ENCODE data around the gene SLFN12L. TPM values are rescaled to one million over a fixed set of nuclear protein-coding genes. Genes with fewer than 3 reads are reported as not detected.

Gene SLFN12L
- polyA plus RNA-seq, 5 donors, result 8.2 to 28.0 (median 16.9) TPM

- peak; percentile 80 to 84 for DNase-seq
Observed at GRCh38 chr17:35433075-35433894, 104.2 kb downstream of the SLFN12L start.

GRCh38 chr17:35432176-35433074, 105.1 kb downstream of the SLFN12L start, which contains the start of gene SLFN12:
SLFN12 (minus strand) TSS chr17:35432500; CDS start chr17:35423028, 9,472 bp downstream.
- peak; percentile 87 to 89 for DNase-seq

- DNase-seq, result no peak
Observed at GRCh38 chr17:35429702-35430101, 107.8 kb downstream of the SLFN12L start.

- no peak for DNase-seq
Observed at GRCh38 chr17:35428229-35428628, 109.2 kb downstream of the SLFN12L start.

- no peak for DNase-seq
Observed at GRCh38 chr17:35423761-35424160, 113.7 kb downstream of the SLFN12L start.

Other genes with a start within 250 kb of the SLFN12L start
- 10 to 100 TPM; 18.7 to 24.2 (median 21.2) TPM for gene SLFN11, start 164.1 kb downstream of the SLFN12L start, polyA plus RNA-seq (ENCODE audit: insufficient read depth in 1 of 5, insufficient read length in 5 of 5, low replicate concordance in 1 of 5)
- gene SLFN12, start 105.2 kb downstream of the SLFN12L start, polyA plus RNA-seq (ENCODE audit: insufficient read depth in 1 of 5, insufficient read length in 5 of 5, low replicate concordance in 1 of 5), result 10 to 100 TPM; 17.1 to 32.0 (median 30.3) TPM
- 10 to 100 TPM; 16.5 to 32.6 (median 28.2) TPM for gene SLFN13, start 88.9 kb downstream of the SLFN12L start, polyA plus RNA-seq (ENCODE audit: insufficient read depth in 1 of 5, insufficient read length in 5 of 5, low replicate concordance in 1 of 5)
- under 1 TPM; 0.54 to 0.95 (median 0.71) TPM for gene SLFN14, start 23.1 kb upstream of the SLFN12L start, polyA plus RNA-seq (ENCODE audit: insufficient read depth in 1 of 5, insufficient read length in 5 of 5, low replicate concordance in 1 of 5)
- 10 to 100 TPM in 1 of 5 donors, 1 to 10 TPM in 4; 8.8 to 10.6 (median 9.8) TPM for gene PEX12, start 40.9 kb upstream of the SLFN12L start, polyA plus RNA-seq (ENCODE audit: insufficient read depth in 1 of 5, insufficient read length in 5 of 5, low replicate concordance in 1 of 5)
- 100 to 1,000 TPM; 122 to 158 (median 147) TPM for gene AP2B1, start 49.6 kb upstream of the SLFN12L start, polyA plus RNA-seq (ENCODE audit: insufficient read depth in 1 of 5, insufficient read length in 5 of 5, low replicate concordance in 1 of 5)
- gene RASL10B, start 194.0 kb upstream of the SLFN12L start, polyA plus RNA-seq (ENCODE audit: insufficient read depth in 1 of 5, insufficient read length in 5 of 5, low replicate concordance in 1 of 5), result 1 to 10 TPM; 2.2 to 3.8 (median 3.0) TPM
- gene GAS2L2, start 215.6 kb upstream of the SLFN12L start, polyA plus RNA-seq (ENCODE audit: insufficient read depth in 1 of 5, insufficient read length in 5 of 5, low replicate concordance in 1 of 5), result 1 to 10 TPM in 3 of 5 donors, under 1 TPM in 2; 0.17 to 2.4 (median 1.1) TPM
- under 1 TPM in 3 of 5 donors, not detected in 2; 0.14 to 0.23 (median 0.21) TPM for gene C17orf50, start 223.2 kb upstream of the SLFN12L start, polyA plus RNA-seq (ENCODE audit: insufficient read depth in 1 of 5, insufficient read length in 5 of 5, low replicate concordance in 1 of 5)